ENCODE measurements around the gene IVD. TPM values are rescaled to one million over a fixed set of nuclear protein-coding genes. Genes with fewer than 3 reads are reported as not detected.

The IVD gene
- total RNA-seq, 1 donor from 2014 or later, result 41.1 TPM

- DNase-seq (ENCODE audit: low read depth), result no peak
- no peak overlapping the region for H3K4me3 ChIP-seq (ENCODE audit: low read depth, low read length)
- H3K27me3 ChIP-seq (ENCODE audit: control insufficient read depth, insufficient read depth, low read length), result no peaks in the 10 kb centered on the region
- no peak for TF ChIP-seq CTCF (IDR thresholded peaks at IDR 0.05; ENCODE audit: insufficient read depth, low read length, poor library complexity, severe bottlenecking)
- H3K36me3 ChIP-seq (ENCODE audit: control insufficient read depth, insufficient read depth, low read length), result peaks cover 1% of the 10 kb centered on the region
Observed at GRCh38 chr15:40407330-40407990, 1.9 kb downstream of the IVD start.

DNA sequence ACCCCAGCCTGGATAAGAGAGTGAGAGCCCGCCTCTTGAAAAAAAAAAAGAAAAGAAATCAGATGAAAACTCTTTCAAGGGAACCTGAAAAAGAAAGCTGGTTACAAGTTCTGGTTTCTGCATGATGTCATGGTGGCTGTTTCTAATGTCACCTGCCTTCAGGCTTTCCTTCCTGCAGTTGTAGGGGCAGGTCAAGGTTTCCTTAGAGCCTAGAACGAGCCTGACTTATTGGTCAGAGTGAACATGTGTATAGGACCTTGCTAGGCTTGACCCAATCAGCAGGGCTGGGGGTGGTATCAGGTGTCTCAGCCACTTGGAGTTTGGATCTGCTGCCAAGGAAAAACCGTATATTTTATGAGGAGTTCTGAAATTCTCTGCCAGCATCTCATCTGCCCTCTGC is 3.8 kb downstream of the IVD start:
- no peak for TF ChIP-seq CTCF (IDR thresholded peaks at IDR 0.05; ENCODE audit: insufficient read depth, low read length, poor library complexity, severe bottlenecking)
- Histone ChIP-seq H3K27me3 (ENCODE audit: control insufficient read depth, insufficient read depth, low read length) (no peaks in the 10 kb centered on the region), H3K36me3 (ENCODE audit: control insufficient read depth, insufficient read depth, low read length) (peaks cover 3% of the 10 kb centered on the region), H3K4me3 (ENCODE audit: low read depth, low read length) (no peak overlapping the region)
- DNase-seq (ENCODE audit: low read depth), result no peak

- peaks cover 3% of the 10 kb centered on the region for H3K36me3 ChIP-seq (ENCODE audit: control insufficient read depth, insufficient read depth, low read length)
- no peak for DNase-seq (ENCODE audit: low read depth)
- H3K4me3 ChIP-seq (ENCODE audit: low read depth, low read length), result no peak overlapping the region
Observed at GRCh38 chr15:40410476-40410875, 4.9 kb downstream of the IVD start.

DNA sequence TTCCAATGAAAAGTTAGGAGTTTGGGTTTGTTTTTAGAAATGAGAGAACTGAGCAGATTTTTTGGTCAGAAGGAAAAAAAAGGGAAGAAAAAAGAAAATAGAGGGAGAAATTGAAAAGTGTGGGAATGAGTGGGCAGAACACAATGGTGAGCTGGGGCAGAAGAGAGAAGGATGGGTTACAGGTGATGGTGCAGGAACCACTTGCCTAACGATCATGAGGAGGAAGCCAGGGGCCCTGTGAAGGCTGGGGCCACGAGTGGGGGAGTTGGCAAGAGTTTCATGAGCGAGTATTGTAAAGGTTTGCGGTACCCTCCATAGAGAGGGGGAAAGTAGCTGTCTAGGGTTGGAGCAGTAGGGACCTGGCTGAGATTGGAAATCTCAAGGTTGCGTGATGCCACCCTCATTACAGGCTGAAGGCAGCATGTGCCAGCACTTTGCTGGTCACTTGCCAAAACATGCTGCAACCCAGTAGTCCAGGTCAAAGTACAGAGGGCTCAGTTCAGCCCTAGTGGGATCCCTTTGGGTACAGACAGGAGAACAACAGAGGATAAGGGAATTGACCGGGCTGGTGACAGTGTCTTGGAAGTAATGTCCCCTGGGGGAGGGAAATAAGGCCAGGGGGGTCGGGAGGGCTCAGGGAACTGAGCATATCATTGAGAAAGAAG is 6.6 kb downstream of the IVD start:
- no peak for DNase-seq (ENCODE audit: low read depth)
- H3K27me3 ChIP-seq (ENCODE audit: control insufficient read depth, insufficient read depth, low read length), result no peaks in the 10 kb centered on the region
- H3K36me3 ChIP-seq (ENCODE audit: control insufficient read depth, insufficient read depth, low read length), result peaks cover 3% of the 10 kb centered on the region
- no peak overlapping the region for H3K4me3 ChIP-seq (ENCODE audit: low read depth, low read length)
- TF ChIP-seq CTCF (IDR thresholded peaks at IDR 0.05; ENCODE audit: insufficient read depth, low read length, poor library complexity, severe bottlenecking), result no peak

More at GRCh38 chr15:40410476-40410875, 4.9 kb downstream of the IVD start:
- no peak for TF ChIP-seq CTCF (IDR thresholded peaks at IDR 0.05; ENCODE audit: insufficient read depth, low read length, poor library complexity, severe bottlenecking)
- H3K27me3 ChIP-seq (ENCODE audit: control insufficient read depth, insufficient read depth, low read length), result no peaks in the 10 kb centered on the region

- Histone ChIP-seq H3K4me3 (ENCODE audit: low read depth, low read length) (no peak overlapping the region), H3K27me3 (ENCODE audit: control insufficient read depth, insufficient read depth, low read length) (no peaks in the 10 kb centered on the region), H3K36me3 (ENCODE audit: control insufficient read depth, insufficient read depth, low read length) (peaks cover 3% of the 10 kb centered on the region)
- no peak for TF ChIP-seq CTCF (IDR thresholded peaks at IDR 0.05; ENCODE audit: insufficient read depth, low read length, poor library complexity, severe bottlenecking)
- DNase-seq (ENCODE audit: low read depth), result no peak
Observed at GRCh38 chr15:40413036-40413435, 7.4 kb downstream of the IVD start.

Measured in kidney epithelial cell (primary cell).